ENCODE results near the gene RNF144A. TPM values are rescaled to one million over a fixed set of nuclear protein-coding genes. Genes with fewer than 3 reads are reported as not detected.

The RNF144A gene
- total and polyA plus RNA-seq, 8 donors, result 1.4 to 71.4 (median 5.6) TPM

GRCh38 chr2:6914828-6915227 is 2.4 kb upstream of the RNF144A start:
- H3K4me3 ChIP-seq, result no peak overlapping the region
- intact Hi-C loops (cut with DNase I; ENCODE audit: low total_unique reads), result loop anchor here (5.0 kb wide), 1 partner anchor 132 kb away; no protein-coding TSS in a partner anchor
- no peaks in the 10 kb centered on the region for H3K36me3 ChIP-seq
- H3K4me1 ChIP-seq, result peaks cover 4 to 21% (median 8%) of the 10 kb centered on the region in 4 donors
- no peak for DNase-seq
- 83 to 96% (median 87%) methylated on average over 3 of the region's 3 CpGs for WGBS, 5 donors
- H3K27me3 ChIP-seq, result peaks cover 0 to 4% (median 0%) of the 10 kb centered on the region in 3 donors
- H3K9me3 ChIP-seq, result no peaks in the 10 kb centered on the region
- no peak for TF ChIP-seq EP300 (IDR thresholded peaks at IDR 0.05)
- TF ChIP-seq POLR2A (IDR thresholded peaks at IDR 0.05), result no peak
- no peak for TF ChIP-seq POLR2AphosphoS5 (IDR thresholded peaks at IDR 0.05)
- no peak for TF ChIP-seq CTCF (IDR thresholded peaks at IDR 0.05)
- H3K27ac ChIP-seq, result no peak overlapping the region

DNA sequence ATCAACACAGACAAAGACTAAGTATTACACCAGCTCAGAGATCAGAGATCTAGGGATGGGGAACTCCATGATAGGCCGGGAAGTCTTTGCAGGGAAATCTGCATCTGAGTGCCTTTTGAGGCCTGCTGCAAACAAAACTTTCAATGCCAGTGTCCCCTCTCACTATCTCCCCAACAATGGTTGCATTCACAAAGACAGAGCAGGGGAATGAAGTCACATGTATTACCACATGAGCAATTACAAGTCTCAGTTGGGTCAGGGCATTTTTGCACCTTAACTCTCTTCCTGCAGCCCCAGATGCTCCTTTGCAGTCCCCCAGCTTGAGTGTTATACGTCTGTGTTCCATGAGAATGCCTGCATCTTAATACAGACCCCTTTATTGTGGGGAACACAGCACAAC is 1.8 kb upstream of the RNF144A start:
- Histone ChIP-seq H3K27ac (no peak overlapping the region), H3K9me3 (no peaks in the 10 kb centered on the region), H3K27me3 (peaks cover 0 to 4% (median 0%) of the 10 kb centered on the region in 3 donors), H3K36me3 (no peaks in the 10 kb centered on the region), H3K4me1 (peaks cover 4 to 25% (median 8%) of the 10 kb centered on the region in 4 donors), H3K4me3 (no peak overlapping the region)
- 87 to 100% (median 93%) methylated on average over 2 of the region's 2 CpGs for WGBS, 5 donors
- intact Hi-C loops (cut with DNase I; ENCODE audit: low total_unique reads), result no loop called here
- TF ChIP-seq EP300 (IDR thresholded peaks at IDR 0.05) (no peak), POLR2AphosphoS5 (IDR thresholded peaks at IDR 0.05) (no peak), CTCF (IDR thresholded peaks at IDR 0.05) (no peak), POLR2A (IDR thresholded peaks at IDR 0.05) (no peak)
- DNase-seq, result no peak

DNA sequence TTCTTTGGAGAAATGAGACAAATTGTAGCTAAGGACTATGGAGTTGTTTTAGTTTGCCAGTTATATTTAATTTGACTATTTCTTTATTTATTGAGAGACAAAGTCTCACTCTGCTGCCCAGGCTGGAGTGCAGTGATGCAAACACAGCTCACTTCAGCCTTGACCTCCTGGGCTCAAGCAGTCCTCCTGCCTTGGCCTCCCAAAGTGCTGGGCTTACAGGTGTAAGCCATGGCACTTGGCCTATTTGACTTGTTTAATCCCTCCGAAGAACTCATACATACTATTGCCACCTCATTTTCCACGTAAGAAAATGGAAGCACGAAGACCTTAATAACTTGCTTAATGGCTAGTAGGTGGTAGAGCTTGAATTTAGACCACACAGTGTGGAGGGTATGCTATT is 988 bp upstream of the RNF144A start:
- Histone ChIP-seq H3K4me1 (peaks cover 4 to 33% (median 13%) of the 10 kb centered on the region in 4 donors), H3K36me3 (no peaks in the 10 kb centered on the region), H3K9me3 (no peaks in the 10 kb centered on the region), H3K27ac (no peak overlapping the region), H3K4me3 (no peak overlapping the region), H3K27me3 (peaks cover 0 to 4% (median 0%) of the 10 kb centered on the region in 3 donors)
- intact Hi-C loops (cut with DNase I; ENCODE audit: low total_unique reads), result no loop called here
- no peak for DNase-seq
- 88 to 97% (median 92%) methylated on average over 3 of the region's 3 CpGs for WGBS, 5 donors
- TF ChIP-seq EP300 (IDR thresholded peaks at IDR 0.05), result no peak
- TF ChIP-seq CTCF (IDR thresholded peaks at IDR 0.05), result no peak
- no peak for TF ChIP-seq POLR2A (IDR thresholded peaks at IDR 0.05)
- TF ChIP-seq POLR2AphosphoS5 (IDR thresholded peaks at IDR 0.05), result no peak

- Histone ChIP-seq H3K27me3 (peaks cover 0 to 4% (median 0%) of the 10 kb centered on the region in 3 donors), H3K4me3 (peak overlapping the region; percentile 71 to 89 (median 79)), H3K4me1 (peaks cover 4 to 38% (median 17%) of the 10 kb centered on the region in 4 donors), H3K9me3 (no peaks in the 10 kb centered on the region), H3K27ac (peak overlapping the region in 1 of 5 donors; percentile 83), H3K36me3 (no peaks in the 10 kb centered on the region)
- DNase-seq, result no peak
- 47 to 58% (median 53%) methylated on average over 8 of the region's 8 CpGs for WGBS, 5 donors
- intact Hi-C loops (cut with DNase I; ENCODE audit: low total_unique reads), result no loop called here
- TF ChIP-seq EP300 (IDR thresholded peaks at IDR 0.05) (no peak), POLR2AphosphoS5 (IDR thresholded peaks at IDR 0.05) (no peak), POLR2A (IDR thresholded peaks at IDR 0.05) (no peak), CTCF (IDR thresholded peaks at IDR 0.05) (no peak)
These were observed 509 bp upstream of the RNF144A start for GRCh38 chr2:6916736-6917070.

All from stomach (tissue), 9 donors.